GM23248 (cell line): ENCODE data around the gene NOS1AP.

Source experiments
- EZH2 ChIP-seq: fragments of 200-600 bp; sonication (generic); IDR thresholded peaks from 2 replicates; pipeline ENCODE4 v1.6.1; 2018; ENCODE audit warnings: antibody characterized with exemption, mild to moderate bottlenecking; ENCODE audit not compliant: insufficient read depth, poor library complexity, severe bottlenecking
- EZH2phosphoT487 ChIP-seq: fragments of 200-600 bp; sonication (generic); IDR thresholded peaks from 2 replicates; pipeline ENCODE4 v1.6.1; 2018; ENCODE audit warnings: antibody characterized with exemption, moderate library complexity, mild to moderate bottlenecking, low read depth; ENCODE audit not compliant: insufficient read depth

DNA sequence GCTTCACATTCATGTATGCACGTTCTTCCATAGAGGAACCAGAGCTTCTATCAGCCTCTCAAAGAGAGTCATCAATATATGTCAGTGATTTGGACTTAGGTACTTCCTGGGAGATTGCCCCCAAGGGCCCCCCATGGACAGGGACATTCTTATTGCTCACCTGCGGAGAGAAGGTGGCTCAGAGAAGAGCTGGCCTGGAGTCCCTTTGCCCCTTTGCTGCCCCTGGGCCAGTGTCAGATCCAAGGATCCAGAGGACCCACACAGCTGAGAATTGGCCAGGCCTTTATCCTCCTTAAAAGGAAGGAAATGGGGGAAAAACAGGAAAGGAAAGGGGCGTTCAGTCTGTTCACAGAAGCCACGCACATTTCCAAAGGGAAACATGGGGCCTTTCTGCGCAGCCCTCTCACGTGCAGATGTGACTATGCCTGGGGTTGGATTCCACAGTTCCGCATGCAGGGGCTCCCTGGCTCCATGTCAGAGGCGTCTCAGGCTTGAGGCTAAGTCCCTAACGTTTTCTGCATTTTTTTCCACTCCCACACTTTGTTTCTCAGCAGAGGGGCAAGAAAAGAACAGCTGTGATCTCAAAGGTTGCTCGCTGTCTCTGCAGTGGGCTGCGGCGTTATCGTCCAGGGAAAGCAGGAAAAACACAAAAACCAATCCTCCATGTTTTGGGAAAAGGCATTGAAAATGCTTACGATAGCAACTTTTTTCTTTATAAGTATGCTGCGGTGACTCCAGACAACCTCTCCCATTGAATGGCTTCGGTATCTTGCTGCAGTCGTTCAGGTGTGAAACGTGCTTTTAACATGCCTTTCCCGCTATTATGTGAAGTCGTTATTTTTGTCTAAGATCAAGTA, 318.0 kb downstream of the NOS1AP start:
- TF ChIP-seq EZH2 (no peak), EZH2phosphoT487 (no peak)
